ENCODE measurements around the gene ZNF879.

The ZNF879 gene

DNA sequence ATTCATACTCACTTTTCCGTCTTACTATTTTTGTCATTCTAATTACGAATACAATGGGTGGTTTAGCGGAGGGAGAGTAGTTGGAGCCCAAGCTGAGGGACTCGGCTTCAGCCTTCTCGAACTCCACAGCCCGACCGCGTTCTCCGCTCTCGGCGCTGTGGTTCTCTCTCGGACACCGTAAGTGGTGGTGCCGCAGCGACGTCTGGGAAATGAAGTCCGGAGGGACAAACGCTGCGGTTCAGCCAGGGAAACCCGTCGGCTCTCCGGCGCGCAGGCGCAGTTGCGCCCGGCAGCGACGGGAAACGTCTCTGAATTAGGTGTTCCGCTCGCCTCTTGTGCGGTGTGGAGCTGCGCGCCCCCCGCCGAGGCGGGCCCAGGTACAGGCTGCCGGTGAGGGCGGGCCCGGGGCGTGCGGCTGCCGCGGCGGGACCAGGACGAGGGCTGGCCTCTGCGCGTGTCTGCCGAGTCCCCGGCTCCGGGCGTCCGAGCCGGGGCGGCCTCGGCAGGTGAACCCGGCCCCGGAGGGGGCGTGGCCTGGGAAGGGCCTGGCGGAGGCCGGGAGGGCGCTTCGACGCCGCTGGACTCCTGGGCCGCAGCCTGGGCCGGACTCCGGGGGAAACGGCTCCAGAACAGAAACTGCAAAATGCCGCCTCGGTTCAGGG, at the start of gene ZNF879:
Gene ZNF879 (plus strand): TSS at position 277 of the 662 bp plus-strand sequence. CDS start 1,201 bp downstream, outside the sequence.
- DNase-seq (ENCODE audit: low read depth) = peak; percentile 91

DNA sequence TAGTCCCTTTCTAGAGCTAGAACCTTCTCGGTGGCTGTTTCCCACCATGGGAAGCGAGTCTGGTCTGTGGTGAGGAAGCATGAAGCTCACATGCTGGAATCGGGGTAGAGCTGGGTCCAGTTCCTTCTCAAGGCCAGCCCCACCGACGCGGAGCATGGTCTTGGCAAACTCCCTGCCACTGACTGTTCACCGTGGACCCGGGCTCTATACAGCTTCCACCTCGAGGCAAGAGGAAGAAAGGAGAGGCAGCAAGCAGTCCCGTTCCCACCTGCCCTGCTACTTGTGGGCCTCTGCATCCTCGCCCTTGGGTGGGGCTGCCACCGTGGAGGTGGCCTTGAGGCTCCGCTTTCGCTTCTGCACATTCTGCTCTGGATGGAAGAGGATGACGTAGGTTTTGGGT, 42.2 kb upstream of the ZNF879 start:
- no peak for DNase-seq (ENCODE audit: low read depth)

DNA sequence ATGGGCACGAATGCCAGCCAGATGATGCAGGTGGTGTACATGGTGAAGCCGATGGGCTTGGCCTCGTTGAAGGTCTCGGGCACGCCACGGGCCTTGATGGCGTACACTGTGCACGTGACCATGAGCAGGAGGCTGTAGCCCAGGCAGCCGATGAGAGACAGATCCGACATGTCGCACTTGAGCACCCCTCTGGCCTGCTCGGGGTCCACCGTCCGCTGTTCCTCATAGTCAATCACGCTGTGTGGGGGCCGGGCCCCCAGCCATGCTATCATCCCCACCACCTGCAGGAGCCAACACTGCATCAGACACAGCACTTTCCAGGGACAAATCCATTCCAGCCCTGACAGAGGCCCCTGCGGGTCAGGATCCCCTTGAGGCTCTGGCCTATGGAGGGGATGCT, 40.7 kb upstream of the ZNF879 start:
- no peak for DNase-seq (ENCODE audit: low read depth)

DNA sequence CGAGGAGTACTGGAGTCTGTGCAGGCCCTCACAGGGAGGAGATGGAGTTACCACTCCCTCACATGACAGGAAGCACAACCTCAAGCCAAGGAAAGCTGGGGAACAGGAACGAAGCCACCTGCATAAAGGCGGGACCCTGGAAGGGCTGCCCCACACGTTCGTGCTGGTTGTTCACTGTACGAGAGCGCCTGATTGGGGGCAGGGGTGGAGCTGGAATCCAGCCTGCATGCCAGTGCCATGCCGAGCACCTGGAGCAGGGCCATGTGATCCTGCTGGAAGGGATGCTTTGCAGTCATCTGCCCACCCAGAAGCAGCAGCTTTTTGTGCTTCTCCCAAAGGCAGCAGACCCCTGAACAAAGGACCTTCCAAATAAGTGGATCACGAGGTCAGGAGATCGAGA, 39.9 kb upstream of the ZNF879 start:
- no peak for DNase-seq (ENCODE audit: low read depth)

DNA sequence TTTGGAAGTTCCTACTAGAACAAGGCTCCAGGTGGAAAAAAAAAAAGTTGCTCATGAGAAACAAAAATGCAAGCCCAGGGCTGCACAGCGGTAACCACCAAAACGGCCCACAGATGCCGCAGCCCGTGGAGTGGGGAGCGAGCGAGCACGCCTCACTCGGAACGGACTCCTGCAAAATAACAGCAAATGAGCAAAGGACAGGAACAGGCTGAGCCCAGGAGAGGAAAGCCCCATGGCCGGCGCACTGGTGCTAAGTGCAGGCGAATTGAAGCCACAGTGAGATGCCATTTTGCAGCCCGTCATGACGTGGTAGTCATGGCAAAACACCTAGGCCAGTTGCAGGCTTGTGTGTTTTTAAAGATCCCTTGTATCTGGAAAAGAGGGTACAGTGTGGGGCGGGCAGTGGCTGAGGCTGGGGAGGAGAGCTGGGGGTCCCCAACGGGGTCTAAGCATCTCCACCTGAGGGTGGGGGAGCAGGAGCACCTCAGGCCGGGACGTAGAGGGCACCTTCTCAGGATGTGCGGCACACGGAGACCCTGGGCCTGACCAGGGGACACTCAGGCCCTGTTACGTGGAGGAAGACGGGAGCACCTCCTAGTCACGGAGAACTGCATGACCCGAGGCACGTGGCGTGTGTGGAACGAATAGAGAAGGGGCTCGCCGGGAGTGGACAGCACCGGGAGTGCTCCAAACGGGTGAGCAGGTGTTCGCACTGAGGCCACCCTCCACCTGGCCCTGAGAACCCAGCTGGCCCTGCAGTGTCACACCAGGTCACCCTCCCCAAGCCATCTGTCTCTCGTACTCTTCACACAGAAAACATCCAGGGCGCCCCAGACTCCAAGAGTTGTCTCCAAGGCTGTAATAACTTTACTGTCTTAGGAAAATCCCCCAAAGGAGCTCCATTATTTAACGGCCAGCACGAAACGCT, 39.2 kb upstream of the ZNF879 start:
- no peak for DNase-seq (ENCODE audit: low read depth)

DNA sequence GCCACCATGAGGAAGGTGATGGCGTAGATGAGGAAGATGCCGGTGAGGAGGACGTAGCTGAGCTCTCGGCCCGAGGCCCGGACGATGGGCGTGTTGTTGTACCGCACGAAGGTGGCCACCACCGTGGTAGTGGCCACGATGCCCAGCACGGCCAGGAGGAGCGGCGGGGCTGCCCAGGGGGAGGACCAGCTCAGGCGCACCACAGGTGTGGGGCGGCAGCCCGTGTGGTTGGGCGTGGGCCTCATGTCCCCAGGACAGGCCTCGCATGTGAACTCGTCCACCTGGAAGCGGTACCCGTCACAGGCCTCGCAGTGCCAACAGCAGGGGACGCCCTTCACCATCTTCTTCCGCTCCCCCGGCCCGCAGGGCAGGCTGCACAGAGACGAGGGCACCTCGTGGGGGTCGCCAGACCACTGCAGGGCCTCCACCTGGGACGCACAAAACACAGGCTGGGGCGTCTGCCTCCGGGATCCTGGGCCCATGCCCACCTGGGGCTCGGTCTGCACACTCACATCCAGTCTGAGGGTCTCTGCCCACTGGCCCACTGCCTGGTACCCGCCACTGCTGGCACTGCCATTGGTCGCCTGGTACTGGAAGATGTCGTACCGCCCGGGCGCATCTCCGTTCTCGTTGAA, 37.2 kb upstream of the ZNF879 start:
- no peak for DNase-seq (ENCODE audit: low read depth)

DNA sequence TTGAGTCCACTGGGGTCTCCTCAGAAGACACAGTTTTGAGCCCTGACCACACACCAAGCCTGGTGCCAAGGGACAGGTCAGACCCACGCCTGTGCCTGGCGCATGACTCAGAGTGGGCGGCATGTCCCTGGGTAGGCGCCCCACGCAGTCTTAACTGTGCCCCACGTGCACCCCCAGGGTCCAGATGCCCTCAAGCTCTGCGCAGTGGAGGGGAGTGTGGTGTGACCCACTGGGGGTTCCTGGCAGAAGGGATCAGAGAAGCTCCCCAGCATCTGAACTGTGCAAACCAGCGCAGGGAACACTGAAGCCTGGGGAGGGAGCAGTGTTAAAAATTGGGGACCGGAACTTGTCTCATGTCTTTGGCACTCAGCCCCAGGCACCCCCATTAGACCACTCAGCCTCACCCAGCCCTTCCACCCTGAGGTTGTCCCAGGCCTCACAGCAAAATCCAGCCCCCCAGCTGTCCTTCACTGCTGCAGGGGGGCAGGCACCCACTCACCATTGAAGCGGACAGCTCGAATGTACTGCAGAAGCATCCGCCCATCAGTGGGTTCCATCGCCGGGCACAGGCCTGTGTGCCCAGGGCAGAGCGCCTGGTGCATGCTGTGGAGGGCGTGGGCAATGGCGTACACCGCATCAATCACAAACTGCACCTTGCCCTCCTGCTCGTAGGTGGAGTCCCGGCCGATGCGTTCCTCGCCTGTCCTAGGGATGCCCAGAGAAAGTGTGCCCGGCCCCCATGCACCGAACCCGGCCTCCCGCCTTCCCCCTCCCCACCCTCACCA, 35.0 kb upstream of the ZNF879 start:
- no peak for DNase-seq (ENCODE audit: low read depth)

DNA sequence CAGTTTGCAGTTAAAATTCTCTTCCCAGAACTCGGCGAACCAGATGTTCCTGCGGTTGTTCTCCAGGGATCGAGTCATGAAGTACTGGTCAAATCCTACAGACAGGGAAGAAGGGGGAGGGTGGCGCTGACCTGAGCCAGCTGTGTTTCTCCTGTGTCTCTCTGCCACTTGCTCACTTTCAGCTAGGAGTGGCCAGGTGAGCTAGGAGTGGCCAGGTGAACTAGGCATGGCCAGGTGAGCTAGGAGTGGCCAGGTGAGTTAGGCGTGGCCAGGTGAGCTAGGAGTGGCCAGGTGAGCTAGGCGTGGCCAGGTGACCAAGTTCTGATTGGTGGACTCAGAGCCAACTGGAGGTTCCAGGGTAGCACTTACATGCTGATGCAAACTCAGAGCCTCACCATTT, 34.3 kb upstream of the ZNF879 start:
- DNase-seq (ENCODE audit: low read depth) = no peak

DNA sequence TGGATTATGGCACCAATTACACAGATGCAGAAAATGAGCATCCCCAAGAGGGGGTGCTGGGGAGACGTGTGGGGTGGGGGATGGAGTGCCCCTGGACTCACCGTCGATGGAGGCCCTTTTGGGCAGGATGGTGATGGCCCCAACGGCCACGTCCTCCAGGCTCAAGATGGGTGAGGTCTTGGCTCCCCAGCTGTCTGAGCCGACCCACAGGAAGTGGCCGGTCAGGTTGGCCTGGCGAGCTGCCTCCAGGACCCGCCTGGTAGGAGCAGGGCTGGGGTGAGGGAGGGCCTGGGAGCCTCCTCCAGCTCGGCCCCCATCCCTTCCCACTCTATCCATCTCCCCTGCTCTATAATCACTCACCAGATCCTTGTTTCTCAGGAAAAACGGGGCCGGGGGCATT, 33.1 kb upstream of the ZNF879 start:
- DNase-seq (ENCODE audit: low read depth) = no peak

DNA sequence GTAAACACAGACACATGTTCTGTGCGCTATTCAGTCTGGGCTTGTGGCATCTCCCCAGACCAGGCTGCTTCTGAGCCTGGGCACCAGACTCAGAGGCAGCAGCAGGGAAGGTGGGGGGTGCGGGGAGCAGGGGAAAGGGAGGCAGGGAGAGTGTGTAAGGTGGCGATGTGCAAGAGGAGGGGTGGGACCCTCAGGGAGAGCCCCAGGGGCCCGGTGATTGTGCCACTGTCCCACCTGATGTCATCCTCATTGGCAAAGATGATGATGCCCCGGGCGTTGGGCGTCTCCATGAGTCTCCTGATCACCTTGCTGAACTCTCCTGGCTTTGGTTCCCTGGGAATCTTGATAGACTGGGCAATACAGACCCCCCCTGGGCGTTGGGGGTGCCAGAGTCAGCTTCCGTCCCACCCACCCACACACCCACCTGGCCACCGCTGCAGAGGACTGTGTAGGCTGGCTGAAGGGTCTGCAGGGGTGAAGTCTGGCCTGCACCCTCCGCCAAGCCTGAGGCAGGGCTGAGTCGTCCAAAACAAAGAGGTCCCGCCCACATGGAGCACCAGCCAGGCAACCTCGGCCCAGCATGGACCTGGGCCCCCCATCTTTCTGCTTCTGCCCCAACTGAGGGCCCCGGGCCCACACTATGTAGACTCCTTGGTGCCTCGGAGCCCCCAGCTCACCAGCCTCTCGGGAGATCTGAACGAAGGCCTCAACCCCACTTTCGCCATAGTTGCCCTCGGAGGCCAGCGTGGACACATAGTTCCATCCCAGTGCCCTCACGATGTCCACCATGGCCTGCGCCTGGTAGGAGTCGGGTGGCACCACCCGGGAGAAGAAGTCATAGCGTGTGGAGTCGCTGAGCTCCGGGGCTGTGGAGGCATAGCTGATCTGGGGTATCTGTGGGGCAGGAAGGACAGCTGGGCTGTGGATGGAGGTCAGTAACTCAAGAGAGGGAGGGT, 32.1 kb upstream of the ZNF879 start:
- no peak for DNase-seq (ENCODE audit: low read depth)

DNA sequence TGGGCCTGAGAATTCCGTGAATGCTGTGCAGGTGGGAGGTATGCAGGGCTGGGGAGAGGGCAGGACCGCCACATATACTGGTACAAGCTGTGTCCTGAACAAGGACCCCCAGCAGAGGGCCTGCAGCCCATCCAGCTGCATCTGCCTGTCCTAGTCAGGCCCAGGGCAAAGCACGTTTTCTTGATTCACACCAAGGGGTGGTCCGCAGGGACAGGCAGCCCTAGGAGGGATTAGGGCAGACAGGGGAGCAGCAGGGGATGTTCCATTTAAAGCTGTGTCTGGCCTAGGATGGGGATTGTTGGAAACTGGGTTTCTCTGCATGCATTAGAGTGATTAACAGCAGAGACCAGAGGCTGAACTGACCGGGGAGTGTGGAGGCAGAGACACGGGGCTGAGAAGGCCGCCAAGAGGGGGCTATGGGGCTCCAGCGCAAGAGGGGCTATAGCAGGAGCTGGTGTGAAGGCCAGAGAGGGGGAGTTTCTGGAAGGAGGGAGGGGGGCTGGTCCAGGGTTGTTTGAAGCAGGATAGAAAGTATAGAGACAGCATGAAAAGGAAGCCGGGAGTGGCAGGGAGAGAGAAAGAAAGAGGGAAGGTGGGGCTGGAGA, 31.2 kb upstream of the ZNF879 start:
- no peak for DNase-seq (ENCODE audit: low read depth)

DNA sequence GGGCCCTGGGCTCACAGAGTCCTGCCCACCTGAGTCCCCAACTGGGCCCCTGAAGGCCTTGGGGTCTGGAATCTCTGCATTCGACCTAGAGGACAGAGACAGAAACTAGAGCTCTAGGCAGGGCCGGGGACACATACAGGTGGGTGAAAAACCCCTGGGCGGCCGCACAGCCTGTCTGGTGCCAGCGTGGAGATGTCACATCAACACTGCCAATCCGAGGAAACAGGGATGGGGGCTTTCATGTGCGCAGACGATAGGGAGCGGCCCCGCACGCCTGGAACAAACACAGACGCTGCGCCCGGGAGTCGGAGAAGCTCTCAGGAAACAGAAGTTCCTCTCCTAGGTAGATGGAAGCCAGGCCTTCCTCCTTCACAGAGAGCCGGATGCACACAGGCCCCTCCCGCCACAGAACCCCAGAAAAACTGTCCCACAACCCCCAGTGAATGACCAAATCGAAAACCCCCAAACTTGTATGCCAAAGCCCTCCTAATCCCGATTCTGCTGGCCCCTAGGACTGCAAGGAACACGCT, 30.3 kb upstream of the ZNF879 start:
- no peak for DNase-seq (ENCODE audit: low read depth)

DNA sequence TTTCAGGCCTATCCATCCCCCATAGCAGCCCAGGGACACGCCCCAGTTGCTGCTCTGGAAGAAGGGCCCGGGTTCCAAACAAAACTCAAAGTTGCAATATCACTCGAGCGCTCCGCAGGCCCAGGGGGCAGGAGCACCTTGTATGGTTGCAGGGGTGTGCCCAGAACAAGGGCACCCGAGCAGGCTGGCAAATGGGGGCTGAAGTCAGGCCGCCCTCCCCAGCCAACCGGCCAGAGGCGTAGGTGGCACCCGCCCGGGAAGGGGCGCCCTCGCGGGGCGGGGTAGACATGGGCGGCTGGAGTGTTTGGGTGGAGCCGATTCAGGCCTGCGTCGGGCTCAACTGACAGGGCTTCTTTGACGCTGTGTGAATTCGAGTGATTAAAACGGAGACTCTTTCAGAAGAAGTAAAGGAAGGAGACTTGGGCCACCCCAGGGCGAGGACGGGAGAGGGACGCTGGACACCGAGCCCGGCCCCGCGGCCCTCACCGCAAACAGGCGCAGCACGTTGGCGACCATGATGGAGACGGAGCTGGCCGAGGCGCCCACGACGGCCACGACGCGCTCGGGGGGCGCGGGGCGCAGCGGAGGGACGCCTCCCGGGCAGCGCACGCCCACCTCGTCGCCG, 29.5 kb upstream of the ZNF879 start:
- DNase-seq (ENCODE audit: low read depth) = no peak

DNA sequence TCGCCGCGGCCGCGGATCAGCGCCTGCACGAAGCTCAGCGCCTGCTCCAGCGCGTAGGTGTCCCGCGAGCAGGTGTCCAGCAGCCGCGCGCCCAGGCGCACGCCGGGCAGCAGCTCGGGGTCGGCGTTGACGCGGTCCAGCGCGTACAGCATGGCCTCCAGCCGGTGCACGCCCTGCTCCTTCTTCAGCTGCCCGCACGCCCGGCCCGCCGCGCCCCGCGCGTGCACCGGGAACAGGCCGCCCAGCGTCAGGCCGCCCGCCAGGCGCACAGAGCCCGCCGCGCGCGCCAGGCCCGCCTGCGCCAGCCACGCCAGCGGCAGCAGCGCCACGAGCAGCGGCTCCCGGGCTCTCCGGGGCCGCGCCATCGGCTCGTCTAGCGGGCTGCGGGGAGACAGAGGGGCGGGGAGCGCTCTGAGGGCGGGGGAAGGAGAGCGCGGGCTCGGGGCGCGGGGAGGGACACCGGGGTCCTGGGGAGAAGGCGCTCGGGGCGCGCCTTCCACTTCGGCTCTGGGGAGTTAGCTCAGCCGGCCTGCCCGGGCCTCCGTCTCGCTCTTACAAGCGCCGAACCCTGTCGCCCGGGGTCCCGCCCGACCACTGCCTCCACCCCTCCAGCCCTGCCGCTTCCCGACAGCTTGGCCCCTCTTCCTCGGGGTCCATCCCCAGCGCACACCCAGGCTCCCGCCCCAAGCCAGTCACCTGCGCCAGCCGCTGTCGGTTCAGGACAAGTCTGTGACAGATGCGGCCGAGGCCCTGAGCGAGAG, 28.8 kb upstream of the ZNF879 start, which contains the start of gene GRM6:
Gene GRM6 (minus strand): TSS at position 741 of the 761 bp plus-strand sequence. CDS start 376 bp downstream, at position 365.
- no peak for DNase-seq (ENCODE audit: low read depth)

DNA sequence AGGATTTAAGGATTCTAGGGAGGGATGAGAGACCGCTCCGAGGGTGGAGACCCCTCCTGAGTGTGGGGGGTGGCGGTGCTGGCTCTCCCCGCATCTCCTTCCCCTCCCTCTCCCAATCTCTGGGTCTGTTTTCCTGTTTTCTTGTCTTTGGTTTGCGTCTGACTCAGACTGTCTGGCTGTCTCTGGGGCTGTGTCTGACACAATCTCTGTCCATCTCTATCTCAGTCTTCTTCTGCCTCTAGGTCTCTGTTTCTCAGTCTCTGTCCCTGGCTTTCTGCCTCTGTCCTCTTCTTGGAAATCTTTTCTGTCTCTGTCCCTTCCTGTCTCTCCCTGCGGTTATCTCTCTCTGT, 28.3 kb upstream of the ZNF879 start:
- no peak for DNase-seq (ENCODE audit: low read depth)

DNA sequence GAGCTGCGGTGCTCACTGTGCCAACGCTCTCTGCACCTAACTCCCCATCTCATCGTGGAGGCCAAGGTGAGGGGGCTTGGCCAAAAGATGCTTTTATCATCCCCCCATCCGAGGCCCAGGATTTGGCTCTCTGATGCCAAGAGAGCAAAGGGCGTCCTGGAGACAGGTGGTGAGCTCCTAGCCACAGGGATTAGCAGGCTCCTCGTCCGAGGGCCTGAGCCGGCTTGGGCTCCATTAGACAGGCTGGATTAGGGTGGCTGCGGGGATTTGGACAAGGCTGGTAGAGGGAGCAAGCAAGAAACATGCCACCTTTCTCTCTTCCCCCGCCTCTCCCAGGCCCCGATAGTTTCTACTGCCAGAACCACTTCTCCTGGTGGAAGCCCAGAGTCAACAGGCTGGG, 27.4 kb upstream of the ZNF879 start:
- no peak for DNase-seq (ENCODE audit: low read depth)

DNA sequence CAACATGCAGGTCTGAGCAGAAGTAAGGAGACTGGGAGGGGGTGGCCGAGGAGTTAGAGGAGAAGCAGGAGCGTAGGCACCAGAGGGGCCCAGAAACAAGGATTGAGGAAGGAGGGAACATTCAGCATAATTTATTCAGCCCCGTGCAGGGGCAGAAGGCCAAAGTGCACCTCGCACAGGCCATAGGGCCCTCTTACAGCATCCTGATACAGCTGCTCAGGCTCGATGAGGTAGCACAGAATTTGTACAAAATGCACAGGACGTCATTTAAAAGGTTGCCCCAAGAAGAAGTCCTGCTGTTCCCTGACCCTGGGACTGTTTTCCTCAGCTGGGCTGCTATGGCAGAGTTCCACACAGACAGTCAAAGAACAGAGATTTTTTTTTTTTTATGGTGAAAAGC, 26.4 kb upstream of the ZNF879 start:
- no peak for DNase-seq (ENCODE audit: low read depth)

DNA sequence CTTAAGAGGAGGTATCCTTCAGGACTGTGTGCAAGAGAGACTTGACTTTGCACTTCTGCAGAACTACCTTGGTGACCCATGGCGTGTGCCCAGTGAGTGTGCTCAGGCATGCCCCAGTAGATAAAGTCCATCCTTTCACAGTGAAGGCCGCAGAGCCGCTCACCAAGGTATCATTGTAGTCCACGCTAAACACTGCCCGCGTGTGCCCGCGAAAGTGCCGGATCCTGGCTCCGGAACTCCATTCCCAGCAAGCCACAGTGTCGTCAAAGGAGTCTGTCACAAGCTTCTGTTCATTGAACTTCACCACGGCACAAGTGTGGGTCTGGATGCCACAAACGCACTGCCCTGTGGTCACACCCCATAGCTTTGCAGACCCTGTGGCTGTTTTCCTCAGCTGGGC, 25.2 kb upstream of the ZNF879 start:
- no peak for DNase-seq (ENCODE audit: low read depth)

DNA sequence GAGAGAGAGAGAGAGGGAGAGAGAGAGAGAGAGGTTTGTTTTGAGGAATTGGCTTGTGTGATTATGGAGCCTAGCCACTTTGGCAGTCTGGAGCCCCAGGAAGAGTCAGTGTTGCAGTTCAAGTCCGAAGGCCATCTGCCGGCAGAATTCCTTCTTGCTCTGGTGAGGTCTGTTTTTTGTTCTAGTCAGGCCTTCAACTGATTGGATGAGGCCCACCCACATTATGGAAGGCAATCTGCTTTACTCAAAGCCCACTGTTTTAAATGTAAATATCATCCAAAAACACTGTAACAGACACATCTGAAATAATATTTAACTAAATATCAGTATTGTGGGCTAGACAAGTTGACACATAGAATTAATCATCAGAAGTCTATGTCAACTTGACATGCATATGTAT, 17.0 kb upstream of the ZNF879 start:
- no peak for DNase-seq (ENCODE audit: low read depth)

Measured in stimulated activated CD8-positive, alpha-beta memory T cell treated with anti-CD3 and anti-CD28 coated beads, Interleukin-12 subunit alpha, Interleukin-12 subunit beta, amount 100 ng/mL, for 4 hours (primary cell).